ENCODE results near the gene GPR35.

- TF ChIP-seq FOXM1 (IDR thresholded peaks at IDR 0.05; ENCODE audit: low read depth, low read length) (no peak), CEBPB (IDR thresholded peaks at IDR 0.05; ENCODE audit: borderline replicate concordance in 1 of 2, low read depth in 2 of 2, low read length in 2 of 2) (no peak), MTA3 (IDR thresholded peaks at IDR 0.05; ENCODE audit: borderline replicate concordance, low read length) (no peak), CBX5 (IDR thresholded peaks at IDR 0.05; ENCODE audit: low read depth) (no peak), CTCF (IDR thresholded peaks at IDR 0.05 in 2 of 3, conservative IDR thresholded peaks at IDR 0.05 in 1 of 3; ENCODE audit: control insufficient read depth in 2 of 3, extremely low read depth in 1 of 3, insufficient read depth in 1 of 3, low read depth in 3 of 3, low read length in 3 of 3) (peak; percentile 33 to 45 (median 42); a peak in 5 of 6 replicates), POLR2A (IDR thresholded peaks at IDR 0.05; ENCODE audit: low read depth, low read length) (no peak), SMAD1 (IDR thresholded peaks at IDR 0.05; ENCODE audit: low read depth, partially characterized antibody) (no peak)
These were observed 29.8 kb upstream of the GPR35 start for GRCh38 chr2:240595381-240596079.

Data from GM12878 (cell line).